ENCODE data around the gene DDX21. TPM values are rescaled to one million over a fixed set of nuclear protein-coding genes. Genes with fewer than 3 reads are reported as not detected.

DDX21 gene
- total RNA-seq, 1 donor from 2014 or later, result 43.4 TPM

GRCh38 chr10:69025370-69025896 lies 69.5 kb downstream of the DDX21 start:
- TF ChIP-seq CTCF (IDR thresholded peaks at IDR 0.05), result no peak
- Histone ChIP-seq H3K9me3 (no peaks in the 10 kb centered on the region), H3K27me3 (ENCODE audit: low read depth) (no peaks in the 10 kb centered on the region), H3K4me3 (no peak overlapping the region), H3K36me3 (no peaks in the 10 kb centered on the region), H3K4me1 (no peaks in the 10 kb centered on the region), H3K27ac (no peak overlapping the region)
- no peak for ATAC-seq
- intact Hi-C loops (cut with DNase I), result no loop called here
- no peak for DNase-seq

DNA sequence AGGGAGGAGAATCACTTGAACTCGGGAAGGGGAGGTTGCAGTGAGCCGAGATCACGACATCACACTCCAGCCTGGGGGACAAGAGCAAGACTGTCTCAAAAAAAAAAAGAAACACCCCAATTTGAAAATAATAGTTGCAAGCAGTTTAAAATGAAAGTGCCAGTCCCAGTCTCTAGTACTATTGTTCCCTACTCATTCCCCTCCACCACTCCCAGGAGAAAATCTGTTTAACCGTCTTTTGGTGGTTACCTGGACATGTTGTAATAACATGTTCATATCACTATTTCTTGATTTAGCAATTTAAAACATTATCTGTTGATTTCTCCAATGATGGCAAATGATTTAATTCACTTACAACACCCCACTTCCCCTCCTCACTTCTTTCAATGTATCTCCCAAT lies 77.3 kb downstream of the DDX21 start:
- intact Hi-C loops (cut with DNase I), result no loop called here
- H3K4me1 ChIP-seq, result no peaks in the 10 kb centered on the region
- H3K36me3 ChIP-seq, result no peaks in the 10 kb centered on the region
- ATAC-seq (no peak), DNase-seq (no peak)
- TF ChIP-seq CTCF (IDR thresholded peaks at IDR 0.05), result no peak
- H3K27me3 ChIP-seq (ENCODE audit: low read depth), result no peaks in the 10 kb centered on the region
- H3K27ac ChIP-seq, result no peak overlapping the region
- H3K4me3 ChIP-seq, result no peak overlapping the region
- H3K9me3 ChIP-seq, result no peaks in the 10 kb centered on the region

Other genes with a start within 250 kb of the DDX21 start
- gene CCAR1, start 234.9 kb upstream of the DDX21 start, total RNA-seq, result 52.9 TPM
- 2.5 TPM for gene STOX1, start 128.6 kb upstream of the DDX21 start, total RNA-seq
- gene DDX50, start 54.9 kb upstream of the DDX21 start, total RNA-seq, result 29.3 TPM
- gene KIFBP, start 32.6 kb downstream of the DDX21 start, total RNA-seq, result 20.6 TPM
- 232 TPM for gene SRGN, start 131.9 kb downstream of the DDX21 start, total RNA-seq
- gene VPS26A, start 168.0 kb downstream of the DDX21 start, total RNA-seq, result 51.2 TPM
- 20.5 TPM for gene SUPV3L1, start 224.1 kb downstream of the DDX21 start, total RNA-seq

All from lower lobe of right lung (tissue), 2 donors.